H9 (cell line): ENCODE measurements around the gene TSPAN11. TPM values are rescaled to one million over a fixed set of nuclear protein-coding genes. Genes with fewer than 3 reads are reported as not detected.
A peak's percentile ranks its signal among the peaks of the same experiment; 100 is the strongest.

ENCODE experiments used
- DNase-seq: peaks from one replicate; pipeline ENCODE4 v3.0.0-alpha.2; 2017
- H2AFZ ChIP-seq: one replicate; pipeline ENCODE4 v1.6.1; 2013; ENCODE audit warnings: mild to moderate bottlenecking, low read length, control low read depth, moderate library complexity
- H2AK5ac ChIP-seq: 2 replicates; pipeline ENCODE4 v1.6.1; 2013; ENCODE audit warnings: low read length, control low read depth, mixed read lengths; ENCODE audit not compliant: insufficient read length
- H2BK120ac ChIP-seq: one replicate; pipeline ENCODE4 v1.6.1; 2013; ENCODE audit warnings: low read depth, mild to moderate bottlenecking, low read length, control low read depth, inconsistent platforms; ENCODE audit not compliant: poor library complexity, severe bottlenecking
- H2BK12ac ChIP-seq: 2 replicates; pipeline ENCODE4 v1.6.1; 2013; ENCODE audit warnings: low read length, control low read depth, mixed read lengths, low read depth; ENCODE audit not compliant: insufficient read length
- H2BK15ac ChIP-seq: 2 replicates; pipeline ENCODE4 v1.6.1; 2013; ENCODE audit warnings: low read depth, low read length, control low read depth
- H2BK20ac ChIP-seq: one replicate; pipeline ENCODE4 v1.6.1; 2013; ENCODE audit warnings: low read depth, mild to moderate bottlenecking, low read length, control low read depth, inconsistent platforms; ENCODE audit not compliant: poor library complexity, severe bottlenecking
- H2BK5ac ChIP-seq: 2 replicates; pipeline ENCODE4 v1.6.1; 2013; ENCODE audit warnings: low read length, control low read depth, mixed read lengths; ENCODE audit not compliant: insufficient read length
- H3K14ac ChIP-seq: 2 replicates; pipeline ENCODE4 v1.6.1; 2013; ENCODE audit warnings: low read length, control low read depth; ENCODE audit not compliant: insufficient read depth
- H3K18ac ChIP-seq: 2 replicates; pipeline ENCODE4 v1.6.1; 2013; ENCODE audit warnings: low read depth, mild to moderate bottlenecking, mixed read lengths, low read length, control low read depth; ENCODE audit not compliant: insufficient read length
- H3K23ac ChIP-seq: 2 replicates; pipeline ENCODE4 v1.6.1; 2013; ENCODE audit warnings: low read length, control low read depth, mixed read lengths, low read depth; ENCODE audit not compliant: insufficient read length
- H3K23me2 ChIP-seq: 2 replicates; pipeline ENCODE4 v1.6.1; 2013; ENCODE audit warnings: low read depth, mild to moderate bottlenecking, mixed read lengths, low read length, control low read depth; ENCODE audit not compliant: insufficient read length, poor library complexity, severe bottlenecking
- H3K27ac ChIP-seq: 2 replicates; pipeline ENCODE4 v1.5.1; 2013; ENCODE audit warnings: low read length, control low read depth, mixed read lengths, low read depth; ENCODE audit not compliant: insufficient read length
- H3K27me3 ChIP-seq: 2 replicates; pipeline ENCODE4 v1.6.1; 2013; ENCODE audit warnings: low read length, control low read depth, inconsistent platforms; ENCODE audit not compliant: insufficient read depth
- H3K4ac ChIP-seq: 2 replicates; pipeline ENCODE4 v1.6.1; 2013; ENCODE audit warnings: low read depth, mild to moderate bottlenecking, control low read depth, inconsistent platforms, low read length, moderate library complexity
- H3K4me1 ChIP-seq: 2 replicates; pipeline ENCODE4 v1.6.1; 2013; ENCODE audit warnings: low read length, control low read depth, inconsistent platforms; ENCODE audit not compliant: insufficient read depth
- H3K4me2 ChIP-seq: 2 replicates; pipeline ENCODE4 v1.6.1; 2013; ENCODE audit warnings: low read length, control low read depth, mixed read lengths; ENCODE audit not compliant: insufficient read length, insufficient read depth
- H3K56ac ChIP-seq: 2 replicates; pipeline ENCODE4 v1.6.1; 2013; ENCODE audit warnings: low read depth, mild to moderate bottlenecking, mixed read lengths, low read length, control low read depth; ENCODE audit not compliant: insufficient read length
- H3K79me1 ChIP-seq: 2 replicates; pipeline ENCODE4 v1.6.1; 2013; ENCODE audit warnings: low read depth, mild to moderate bottlenecking, moderate library complexity, low read length, control low read depth, inconsistent platforms; ENCODE audit not compliant: insufficient read depth, poor library complexity, severe bottlenecking
- H3K79me2 ChIP-seq: 2 replicates; pipeline ENCODE4 v1.6.1; 2013; ENCODE audit warnings: low read length, control low read depth, inconsistent platforms; ENCODE audit not compliant: insufficient read depth
- H3K9ac ChIP-seq: 2 replicates; pipeline ENCODE4 v1.6.1; 2013; ENCODE audit warnings: low read length, control low read depth, mixed read lengths; ENCODE audit not compliant: insufficient read length; ENCODE audit errors: extremely low read depth
- H3K9me3 ChIP-seq: one replicate; pipeline ENCODE4 v1.6.1; 2013; ENCODE audit warnings: low read depth, low read length, inconsistent platforms; ENCODE audit not compliant: control insufficient read depth
- H3T11ph ChIP-seq: one replicate; pipeline ENCODE4 v1.6.1; 2013; ENCODE audit warnings: mild to moderate bottlenecking, low read length, control low read depth, inconsistent platforms
- H4K20me1 ChIP-seq: one replicate; pipeline ENCODE4 v1.6.1; 2013; ENCODE audit not compliant: control insufficient read depth, insufficient read length, insufficient read depth
- H4K5ac ChIP-seq: 2 replicates; pipeline ENCODE4 v1.6.1; 2013; ENCODE audit warnings: low read depth, mild to moderate bottlenecking, mixed read lengths, low read length, control low read depth; ENCODE audit not compliant: insufficient read length
- H4K8ac ChIP-seq: replicated peaks from 2 replicates; pipeline ENCODE4 v1.6.1; 2013; ENCODE audit warnings: low read length, control low read depth, mixed read lengths, low read depth; ENCODE audit not compliant: insufficient read length
- H4K91ac ChIP-seq: 2 replicates; pipeline ENCODE4 v1.6.1; 2013; ENCODE audit warnings: low read depth, mild to moderate bottlenecking, moderate library complexity, mixed read lengths, low read length, control low read depth; ENCODE audit not compliant: insufficient read length
- H3K27ac Mint-ChIP-seq, 3 experiments: 2 replicates in 2 of 3; 3 replicates in 1 of 3; pipeline ENCODE4 v1.8.0; 2020 to 2021; ENCODE audit warnings: mixed read lengths in 3 of 3, mild to moderate bottlenecking in 1 of 3, moderate library complexity in 1 of 3
- H3K27me3 Mint-ChIP-seq: 2 replicates; pipeline ENCODE4 v1.8.0; 2021; ENCODE audit warnings: low read depth, mild to moderate bottlenecking, moderate library complexity, mixed read lengths
- H3K36me3 Mint-ChIP-seq, 3 experiments: 2 replicates in 2 of 3; 3 replicates in 1 of 3; pipeline ENCODE4 v1.8.0; 2020 to 2021; ENCODE audit warnings: low read depth in 3 of 3, mixed read lengths in 3 of 3; ENCODE audit not compliant: insufficient read depth in 1 of 3
- H3K4me1 Mint-ChIP-seq, 2 experiments: 2 replicates each; pipeline ENCODE4 v1.8.0; 2020; ENCODE audit warnings: mixed read lengths in 2 of 2
- H3K4me3 Mint-ChIP-seq, 2 experiments: 2 replicates in 1 of 2; 3 replicates in 1 of 2; pipeline ENCODE4 v1.8.0; 2020 to 2021; ENCODE audit warnings: mild to moderate bottlenecking in 2 of 2, mixed read lengths in 2 of 2, moderate library complexity in 1 of 2
- H3K9me3 Mint-ChIP-seq, 2 experiments: 2 replicates in 1 of 2; 3 replicates in 1 of 2; pipeline ENCODE4 v1.8.0; 2020; ENCODE audit warnings: mild to moderate bottlenecking in 2 of 2, mixed read lengths in 2 of 2, moderate library complexity in 1 of 2
- CTCF ChIP-seq: fragments of 200-600 bp; sonication (generic); conservative IDR thresholded peaks from 3 replicates; pipeline ENCODE4 v1.8.0; 2021; ENCODE audit warnings: antibody characterized with exemption, mild to moderate bottlenecking
- WGBS: extraction: QIAGEN DNeasy Blood & Tissue Kit; methylation state at CpG from one replicate; pipeline ENCODE4 v1.1.7; 2013; ENCODE audit warnings: missing lambda C conversion rate, low lambda C conversion rate, mixed read lengths; ENCODE audit not compliant: insufficient read length; ENCODE audit errors: extremely low coverage; 5-methylcytosine and 5-hydroxymethylcytosine counted together
- total RNA-seq: library from RNA; stranded (reverse); gene quantifications from 2 replicates; pipeline ENCODE4 v1.2.1, GENCODE V29; 2021

TSPAN11 gene
- total RNA-seq, 1 experiment from 2014 or later, result 4.2 TPM

- Histone ChIP-seq H3K4me2 (no peak overlapping the region), H3K14ac (no peak overlapping the region), H3K27me3 (no peaks in the 10 kb centered on the region), H2BK15ac (no peak overlapping the region), H3K9me3 (no peaks in the 10 kb centered on the region), H3K4me1 (no peaks in the 10 kb centered on the region; the same call in 1 of the 2 replicates), H3K56ac (no peak overlapping the region), H2AK5ac (no peak overlapping the region), H4K5ac (no peak overlapping the region), H4K91ac (no peak overlapping the region), H3K23ac (no peak overlapping the region), H3K23me2 (no peaks in the 10 kb centered on the region), H3K18ac (no peak overlapping the region), H4K8ac (no peak overlapping the region), H3T11ph (no peak overlapping the region), H2BK5ac (no peak overlapping the region), H3K27ac (no peak overlapping the region), H4K20me1 (no peaks in the 10 kb centered on the region), H3K79me2 (no peaks in the 10 kb centered on the region), H2BK20ac (no peak overlapping the region), H3K79me1 (no peaks in the 10 kb centered on the region), H3K4ac (no peak overlapping the region), H2BK12ac (no peak overlapping the region), H3K9ac (no peak overlapping the region), H2BK120ac (no peak overlapping the region), H2AFZ (no peak overlapping the region)
- Mint-ChIP-seq H3K27ac (peak overlapping the region in 2 of 3 experiments; percentile 40 to 62; a peak in 2 of 7 replicates), H3K36me3 (no peaks in the 10 kb centered on the region), H3K27me3 (peaks cover 10% of the 10 kb centered on the region), H3K4me1 (peaks cover 26 to 30% of the 10 kb centered on the region in 2 experiments), H3K4me3 (peak overlapping the region in 1 of 2 experiments; percentile 13; a peak in 1 of 5 replicates), H3K9me3 (no peaks in the 10 kb centered on the region)
- DNase-seq, result no peak
- no peak for TF ChIP-seq CTCF
- no CpG with 5 or more reads among the region's 6 CpGs for WGBS
Observed at GRCh38 chr12:30975581-30975980, 49.0 kb downstream of the TSPAN11 start.
